OCI-LY7 (cell line): ENCODE data around the gene HOXA3. TPM values are rescaled to one million over a fixed set of nuclear protein-coding genes. Genes with fewer than 3 reads are reported as not detected.
A peak's percentile ranks its signal among the peaks of the same experiment; 100 is the strongest.

Experiments
- BruUV-seq: library from RNA; stranded (reverse); fragments of 400-500 nt; replicated peaks from 2 replicates; lab custom pipeline; 2021; lab: Mats Ljungman, UMichigan
- CTCF ChIA-PET: fragments of 300-600 bp; sonication (Branson Sonifier 250); formaldehyde crosslinking; loops from one replicate; lab custom pipeline; 2022; ENCODE audit warnings: antibody characterized with exemption; ENCODE audit not compliant: unreplicated experiment; lab: Charles Lee
- POLR2A ChIA-PET: fragments of 300-600 bp; sonication (Branson Sonifier 250); formaldehyde crosslinking; loops from one replicate; lab custom pipeline; 2022; ENCODE audit warnings: antibody characterized with exemption; lab: Charles Lee
- DNase-seq: peaks from one replicate; pipeline ENCODE4 v3.0.0-alpha.2; 2015; ENCODE audit warnings: low spot score
- H2AFZ ChIP-seq: fragments of 200-600 bp; sonication (generic), shearing (Covaris generic); 2 replicates; pipeline ENCODE4 v1.6.1; 2014; ENCODE audit warnings: mild to moderate bottlenecking, antibody characterized with exemption, low read length, moderate library complexity
- H3K27ac ChIP-seq: fragments of 200-600 bp; sonication (generic); 2 replicates; pipeline ENCODE4 v1.5.1; 2014; ENCODE audit warnings: mixed run types, low read depth, mild to moderate bottlenecking, moderate library complexity, low read length, inconsistent platforms; ENCODE audit not compliant: poor library complexity, severe bottlenecking
- H3K36me3 ChIP-seq: fragments of 200-600 bp; sonication (generic); 2 replicates; pipeline ENCODE4 v1.6.1; 2014; ENCODE audit warnings: mild to moderate bottlenecking, antibody characterized with exemption, low read length, moderate library complexity, mixed read lengths; ENCODE audit not compliant: insufficient read depth
- H3K4me1 ChIP-seq: fragments of 200-600 bp; sonication (generic); 2 replicates; pipeline ENCODE4 v1.5.1; 2014; ENCODE audit warnings: mild to moderate bottlenecking, low read length; ENCODE audit not compliant: insufficient read depth, poor library complexity, severe bottlenecking
- H3K4me2 ChIP-seq: fragments of 200-600 bp; sonication (generic); 2 replicates; pipeline ENCODE4 v1.6.1; 2014; ENCODE audit warnings: mild to moderate bottlenecking, low read length
- H3K4me3 ChIP-seq: fragments of 200-600 bp; sonication (generic); 2 replicates; pipeline ENCODE4 v1.5.1; 2014; ENCODE audit warnings: mild to moderate bottlenecking, low read depth, low read length; ENCODE audit not compliant: poor library complexity, severe bottlenecking
- H3K79me2 ChIP-seq: fragments of 200-600 bp; sonication (generic); 2 replicates; pipeline ENCODE4 v1.6.1; 2016; ENCODE audit warnings: low read depth, mild to moderate bottlenecking, low read length, moderate library complexity, mixed read lengths; ENCODE audit not compliant: insufficient read depth
- H3K9me2 ChIP-seq: fragments of 200-600 bp; sonication (generic); 2 replicates; pipeline ENCODE4 v1.6.1; 2016; ENCODE audit warnings: mild to moderate bottlenecking, low read length, mixed read lengths; ENCODE audit not compliant: insufficient read depth
- H3K9me3 ChIP-seq: fragments of 200-600 bp; sonication (generic); 2 replicates; pipeline ENCODE4 v1.6.1; 2014; ENCODE audit warnings: mild to moderate bottlenecking, mixed run types, low read length, mixed read lengths
- H4K20me1 ChIP-seq: fragments of 200-600 bp; sonication (generic); 2 replicates; pipeline ENCODE4 v1.6.1; 2014; ENCODE audit warnings: mild to moderate bottlenecking, antibody characterized with exemption, low read length, moderate library complexity, mixed read lengths; ENCODE audit not compliant: insufficient read depth
- CTCF ChIP-seq: fragments of 200-600 bp; sonication (generic); conservative IDR thresholded peaks from 2 replicates; pipeline ENCODE4 v1.5.1; 2014; ENCODE audit warnings: mild to moderate bottlenecking, antibody characterized with exemption, low read length, moderate library complexity, mixed read lengths
- EZH2phosphoT487 ChIP-seq: fragments of 200-600 bp; sonication (generic); IDR thresholded peaks from 2 replicates; pipeline ENCODE4 v1.6.1; 2018; ENCODE audit warnings: low read depth, borderline replicate concordance, mild to moderate bottlenecking, mixed run types, antibody characterized with exemption, low read length, moderate library complexity, mixed read lengths
- intact Hi-C: fragments of 100-400 bp; cut with micrococcal nuclease; formaldehyde crosslinking; loops from one replicate; pipeline ENCODE4 v1.10.0; 2022; ENCODE audit not compliant: unreplicated experiment
- total RNA-seq, 2 experiments: library from RNA; depleted of rRNA in 1 of 2; stranded (reverse); fragments of >200 nt in 1 of 2; shearing (Covaris generic) in 1 of 2; gene quantifications; 2 replicates each; pipeline ENCODE4 v1.2.3, GENCODE V29; 2014 to 2022

HOXA3 gene
- total RNA-seq, 2 experiments from 2014 or later: 0.41 to 2.7 TPM

GRCh38 chr7:27161214-27161720 lies 8.9 kb upstream of the HOXA3 start:
- H3K9me3 ChIP-seq: no peaks in the 10 kb centered on the region

GRCh38 chr7:27160546-27161213 lies 8.3 kb upstream of the HOXA3 start:
- BruUV-seq: no TSS peak

More at GRCh38 chr7:27161214-27161720, 8.9 kb upstream of the HOXA3 start:
- peaks cover 10% of the 10 kb centered on the region for H3K4me1 ChIP-seq
- H3K27ac ChIP-seq: no peak overlapping the region
- H3K79me2 ChIP-seq: no peaks in the 10 kb centered on the region
- no TSS peak for BruUV-seq
- no peaks in the 10 kb centered on the region for H3K9me2 ChIP-seq
- intact Hi-C loops: loop anchor here (1.0 to 5.0 kb wide), 5 partner anchors 308 to 792 kb away; no protein-coding TSS in a partner anchor
- H3K4me2 ChIP-seq: peak overlapping the region; percentile 77
- DNase-seq: no peak
- peak overlapping the region; percentile 67 for H3K4me3 ChIP-seq
- no peak for TF ChIP-seq EZH2phosphoT487
- peak; percentile 69; the same call in 1 of the 2 replicates for TF ChIP-seq CTCF
- H4K20me1 ChIP-seq: no peaks in the 10 kb centered on the region
- POLR2A ChIA-PET: interaction anchor here (0.5 kb wide), 1 partner anchor 21 kb away, joined by 3 read pairs; no protein-coding TSS in a partner anchor
- no peaks in the 10 kb centered on the region for H3K36me3 ChIP-seq
- H2AFZ ChIP-seq: peak overlapping the region; percentile 90
- CTCF ChIA-PET: interaction anchor here (0.6 to 1.4 kb wide), 9 partner anchors 14 to 1269 kb away, joined by 3 to 23 read pairs (median 4); no protein-coding TSS in a partner anchor

More at GRCh38 chr7:27160546-27161213, 8.3 kb upstream of the HOXA3 start:
- DNase-seq: peak; percentile 88
- ChIA-PET CTCF (interaction anchor here (0.6 to 1.4 kb wide), 9 partner anchors 14 to 1268 kb away, joined by 3 to 23 read pairs (median 4); no protein-coding TSS in a partner anchor), POLR2A (interaction anchor here (0.7 kb wide), 1 partner anchor 32 kb away, joined by 3 read pairs; no protein-coding TSS in a partner anchor)
- TF ChIP-seq CTCF (peak; percentile 94), EZH2phosphoT487 (no peak)
- H3K4me2 ChIP-seq: peak overlapping the region; percentile 77
- peak overlapping the region; percentile 67 for H3K4me3 ChIP-seq
- H2AFZ ChIP-seq: peak overlapping the region; percentile 90
- no peaks in the 10 kb centered on the region for H4K20me1 ChIP-seq
- H3K4me1 ChIP-seq: peaks cover 15% of the 10 kb centered on the region
- no peak overlapping the region for H3K27ac ChIP-seq
- intact Hi-C loops: loop anchor here (1.0 to 5.0 kb wide), 5 partner anchors 308 to 791 kb away; no protein-coding TSS in a partner anchor
- H3K79me2 ChIP-seq: no peaks in the 10 kb centered on the region
- no peaks in the 10 kb centered on the region for H3K9me2 ChIP-seq
- H3K36me3 ChIP-seq: no peaks in the 10 kb centered on the region
- H3K9me3 ChIP-seq: no peaks in the 10 kb centered on the region
